Liver (tissue), 9 donors: ENCODE results near the gene AFDN. TPM values are rescaled to one million over a fixed set of nuclear protein-coding genes. Genes with fewer than 3 reads are reported as not detected.

Source experiments
- DNase-seq: peaks from one replicate; pipeline ENCODE4 v3.0.0-alpha.2; 2017; ENCODE audit warnings: low spot score
- H3K27ac ChIP-seq, 2 donors: one replicate each; pipeline ENCODE4 v1.7.0; 2013; ENCODE audit warnings: inconsistent platforms in 2 of 2, low read length in 2 of 2, control low read depth in 1 of 2, low read depth in 1 of 2, mild to moderate bottlenecking in 1 of 2
- H3K27me3 ChIP-seq, 4 donors: one replicate each; pipeline versions ENCODE4 v1.6.1 to v1.7.0; 2013; ENCODE audit warnings: low read length in 3 of 4, inconsistent platforms in 1 of 4, mild to moderate bottlenecking in 1 of 4, moderate library complexity in 1 of 4; ENCODE audit not compliant: control insufficient read depth in 4 of 4, insufficient read depth in 4 of 4
- H3K36me3 ChIP-seq, 4 donors: one replicate each; pipeline versions ENCODE4 v1.6.1 to v1.7.0; 2013; ENCODE audit warnings: low read length in 3 of 4, mild to moderate bottlenecking in 3 of 4, low read depth in 1 of 4, moderate library complexity in 1 of 4; ENCODE audit not compliant: control insufficient read depth in 4 of 4, insufficient read depth in 3 of 4
- H3K4me1 ChIP-seq, 4 donors: one replicate each; pipeline versions ENCODE4 v1.6.1 to v1.7.0; 2013; ENCODE audit warnings: low read length in 3 of 4, mild to moderate bottlenecking in 3 of 4, moderate library complexity in 1 of 4; ENCODE audit not compliant: control insufficient read depth in 4 of 4, insufficient read depth in 4 of 4
- H3K4me3 ChIP-seq, 3 donors: one replicate each; pipeline versions ENCODE4 v1.6.1 to v1.7.0; 2013; ENCODE audit warnings: low read length in 3 of 3, control low read depth in 1 of 3, low read depth in 1 of 3, mild to moderate bottlenecking in 1 of 3
- H3K9ac ChIP-seq, 2 donors: one replicate each; pipeline ENCODE4 v1.7.0; 2013; ENCODE audit warnings: low read length in 2 of 2, mild to moderate bottlenecking in 2 of 2, moderate library complexity in 2 of 2, control low read depth in 1 of 2, low read depth in 1 of 2
- H3K9me3 ChIP-seq, 4 donors: one replicate each; pipeline versions ENCODE4 v1.6.1 to v1.7.0; 2013; ENCODE audit warnings: low read length in 3 of 4; ENCODE audit not compliant: control insufficient read depth in 4 of 4
- EGR1 ChIP-seq, 2 donors: IDR thresholded peaks; 2 replicates each; pipeline ENCODE4 v1.6.1; 2016 to 2018; ENCODE audit warnings: antibody characterized with exemption in 2 of 2, low read depth in 2 of 2
- FOXA1 ChIP-seq: IDR thresholded peaks from 2 replicates; pipeline ENCODE4 v1.6.1; 2016; ENCODE audit warnings: antibody characterized with exemption
- FOXA2 ChIP-seq: IDR thresholded peaks from 2 replicates; pipeline ENCODE4 v1.6.1; 2016; ENCODE audit warnings: antibody characterized with exemption
- GABPA ChIP-seq, 2 donors: IDR thresholded peaks in 1 of 2; conservative IDR thresholded peaks in 1 of 2; 2 replicates each; pipeline ENCODE4 v1.6.1; 2016; ENCODE audit warnings: antibody characterized with exemption in 2 of 2, mild to moderate bottlenecking in 1 of 2, moderate library complexity in 1 of 2
- HNF4A ChIP-seq, 2 donors: conservative IDR thresholded peaks; 2 replicates each; pipeline ENCODE4 v1.6.1; 2016; ENCODE audit warnings: antibody characterized with exemption in 2 of 2, mild to moderate bottlenecking in 2 of 2
- HNF4G ChIP-seq: IDR thresholded peaks from 2 replicates; pipeline ENCODE4 v1.6.1; 2016; ENCODE audit warnings: antibody characterized with exemption
- JUND ChIP-seq, 2 donors: IDR thresholded peaks; 2 replicates each; pipeline ENCODE4 v1.6.1; 2016; ENCODE audit warnings: antibody characterized with exemption in 2 of 2
- NR2F2 ChIP-seq: IDR thresholded peaks from 2 replicates; pipeline ENCODE4 v1.6.1; 2016; ENCODE audit warnings: antibody characterized with exemption
- RAD21 ChIP-seq, 2 donors: IDR thresholded peaks; 2 replicates each; pipeline ENCODE4 v1.6.1; 2016; ENCODE audit warnings: antibody characterized with exemption in 2 of 2, mild to moderate bottlenecking in 2 of 2
- RXRA ChIP-seq, 2 donors: IDR thresholded peaks; 2 replicates each; pipeline ENCODE4 v1.6.1; 2017 to 2018; ENCODE audit warnings: antibody characterized with exemption in 2 of 2, mild to moderate bottlenecking in 1 of 2
- SP1 ChIP-seq: IDR thresholded peaks from 2 replicates; pipeline ENCODE4 v1.6.1; 2018; ENCODE audit warnings: antibody characterized with exemption, mild to moderate bottlenecking
- TAF1 ChIP-seq: conservative IDR thresholded peaks from 2 replicates; pipeline ENCODE4 v1.6.1; 2016; ENCODE audit warnings: antibody characterized with exemption, mild to moderate bottlenecking
- YY1 ChIP-seq: IDR thresholded peaks from 2 replicates; pipeline ENCODE4 v1.6.1; 2016; ENCODE audit warnings: antibody characterized with exemption, mild to moderate bottlenecking
- WGBS: extraction: QIAGEN DNeasy Blood & Tissue Kit; methylation state at CpG from one replicate; pipeline ENCODE4 v1.1.7; 2013; 5-methylcytosine and 5-hydroxymethylcytosine counted together
- polyA plus RNA-seq, 2 donors: library from polyadenylated mRNA; stranded (reverse) in 1 of 2; unstranded in 1 of 2; fragments of 200-250 nt in 1 of 2; fragments of >200 nt in 1 of 2; fragmentation: Nextera tagmentation in 1 of 2; extraction: Ambion mirVana in 1 of 2; gene quantifications; one replicate each; pipeline versions ENCODE4 v1.2.1 to v1.2.3, GENCODE V29; 2013 to 2015
- total RNA-seq, 2 donors: library from RNA; depleted of rRNA; stranded (reverse); fragments of >200 nt; gene quantifications; one replicate each; pipeline ENCODE4 v1.2.3, GENCODE V29; 2014
- TF ChIP-seq, protein P1 (sequence below): fragments of 150-350 bp; IDR thresholded peaks from 2 replicates; pipeline ENCODE4 v1.5.1; 2017; ENCODE audit warnings: improper control_type of control experiment, low read depth, low read length; ENCODE audit not compliant: missing input control
- TF ChIP-seq, protein P2 (sequence below): IDR thresholded peaks from 2 replicates; pipeline ENCODE4 v1.6.1; 2016; ENCODE audit warnings: antibody characterized with exemption
- TF ChIP-seq, protein P3 (sequence below): IDR thresholded peaks from 2 replicates; pipeline ENCODE4 v1.6.1; 2016; ENCODE audit warnings: antibody characterized with exemption
- TF ChIP-seq, protein P4 (sequence below): IDR thresholded peaks from 2 replicates; pipeline ENCODE4 v1.6.1; 2016; ENCODE audit warnings: antibody characterized with exemption
- TF ChIP-seq, protein P5 (sequence below): IDR thresholded peaks from 2 replicates; pipeline ENCODE4 v1.6.1; 2016; ENCODE audit warnings: antibody characterized with exemption, mild to moderate bottlenecking
- donor health status: healthy.
- donor health status: healthy.
- donor health status: healthy.
- donor health status: healthy.
- donor health status: healthy.

AFDN gene
- total and polyA plus RNA-seq, 4 donors: 21.3 to 145 (median 29.3) TPM

DNA sequence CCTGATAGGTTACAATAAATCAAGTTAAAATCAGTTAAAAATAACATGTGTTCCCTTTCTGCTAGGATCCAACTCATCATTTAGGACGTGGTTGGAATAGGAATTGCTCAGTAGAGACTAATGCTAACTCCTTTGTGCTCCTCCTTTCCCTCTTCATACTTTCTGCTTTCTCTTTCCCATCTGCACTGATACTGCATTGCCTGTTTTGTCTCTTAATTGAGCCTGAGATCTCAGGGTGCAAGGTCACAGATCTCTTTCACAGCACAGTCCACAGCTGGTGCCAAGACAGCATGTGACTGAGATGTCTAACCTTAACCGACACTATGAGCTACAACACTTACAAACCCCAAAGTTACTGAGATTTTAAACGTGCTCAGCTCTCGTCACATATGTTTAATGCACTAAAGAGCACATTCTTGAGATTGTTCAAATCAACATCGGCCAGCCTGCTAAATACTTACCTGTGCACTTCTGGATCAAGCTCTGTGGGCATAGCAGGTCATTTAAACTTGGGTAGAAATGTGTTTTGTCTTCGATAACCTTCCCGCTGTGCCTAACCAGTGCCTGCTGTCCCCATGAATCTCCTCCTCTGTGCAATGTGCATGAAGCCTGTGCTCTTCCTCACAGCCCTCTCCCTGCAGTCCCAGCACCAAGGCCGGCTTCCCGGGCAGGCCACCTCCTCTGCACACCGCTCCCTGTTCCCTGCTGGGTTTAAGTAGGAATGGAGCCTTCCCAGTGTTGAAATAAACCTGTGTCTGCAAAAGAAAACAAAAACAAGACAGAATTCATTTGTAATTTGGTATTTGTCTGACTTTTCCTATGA lies 39.6 kb upstream of the AFDN start:
- TF ChIP-seq, protein P1, sequence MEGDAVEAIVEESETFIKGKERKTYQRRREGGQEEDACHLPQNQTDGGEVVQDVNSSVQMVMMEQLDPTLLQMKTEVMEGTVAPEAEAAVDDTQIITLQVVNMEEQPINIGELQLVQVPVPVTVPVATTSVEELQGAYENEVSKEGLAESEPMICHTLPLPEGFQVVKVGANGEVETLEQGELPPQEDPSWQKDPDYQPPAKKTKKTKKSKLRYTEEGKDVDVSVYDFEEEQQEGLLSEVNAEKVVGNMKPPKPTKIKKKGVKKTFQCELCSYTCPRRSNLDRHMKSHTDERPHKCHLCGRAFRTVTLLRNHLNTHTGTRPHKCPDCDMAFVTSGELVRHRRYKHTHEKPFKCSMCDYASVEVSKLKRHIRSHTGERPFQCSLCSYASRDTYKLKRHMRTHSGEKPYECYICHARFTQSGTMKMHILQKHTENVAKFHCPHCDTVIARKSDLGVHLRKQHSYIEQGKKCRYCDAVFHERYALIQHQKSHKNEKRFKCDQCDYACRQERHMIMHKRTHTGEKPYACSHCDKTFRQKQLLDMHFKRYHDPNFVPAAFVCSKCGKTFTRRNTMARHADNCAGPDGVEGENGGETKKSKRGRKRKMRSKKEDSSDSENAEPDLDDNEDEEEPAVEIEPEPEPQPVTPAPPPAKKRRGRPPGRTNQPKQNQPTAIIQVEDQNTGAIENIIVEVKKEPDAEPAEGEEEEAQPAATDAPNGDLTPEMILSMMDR: no peak
- TF ChIP-seq FOXA2 (no peak), NR2F2 (peak; percentile 67), YY1 (no peak), RXRA (IDR thresholded peaks at IDR 0.05) (peak; percentile 56 to 66), JUND (IDR thresholded peaks at IDR 0.05) (no peak), FOXA1 (no peak), HNF4G (no peak), SP1 (peak; percentile 58), RAD21 (IDR thresholded peaks at IDR 0.05) (peak in 1 of 2 donors; percentile 58), HNF4A (conservative IDR thresholded peaks at IDR 0.05) (peak; percentile 68 to 78), TAF1 (no peak), EGR1 (IDR thresholded peaks at IDR 0.05; ENCODE audit: low read depth in 2 of 2) (no peak), GABPA (IDR thresholded peaks at IDR 0.05 in 1 of 2, conservative IDR thresholded peaks at IDR 0.05 in 1 of 2) (no peak)
- TF ChIP-seq, protein P2, sequence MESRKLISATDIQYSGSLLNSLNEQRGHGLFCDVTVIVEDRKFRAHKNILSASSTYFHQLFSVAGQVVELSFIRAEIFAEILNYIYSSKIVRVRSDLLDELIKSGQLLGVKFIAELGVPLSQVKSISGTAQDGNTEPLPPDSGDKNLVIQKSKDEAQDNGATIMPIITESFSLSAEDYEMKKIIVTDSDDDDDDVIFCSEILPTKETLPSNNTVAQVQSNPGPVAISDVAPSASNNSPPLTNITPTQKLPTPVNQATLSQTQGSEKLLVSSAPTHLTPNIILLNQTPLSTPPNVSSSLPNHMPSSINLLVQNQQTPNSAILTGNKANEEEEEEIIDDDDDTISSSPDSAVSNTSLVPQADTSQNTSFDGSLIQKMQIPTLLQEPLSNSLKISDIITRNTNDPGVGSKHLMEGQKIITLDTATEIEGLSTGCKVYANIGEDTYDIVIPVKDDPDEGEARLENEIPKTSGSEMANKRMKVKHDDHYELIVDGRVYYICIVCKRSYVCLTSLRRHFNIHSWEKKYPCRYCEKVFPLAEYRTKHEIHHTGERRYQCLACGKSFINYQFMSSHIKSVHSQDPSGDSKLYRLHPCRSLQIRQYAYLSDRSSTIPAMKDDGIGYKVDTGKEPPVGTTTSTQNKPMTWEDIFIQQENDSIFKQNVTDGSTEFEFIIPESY: no peak
- TF ChIP-seq, protein P3, sequence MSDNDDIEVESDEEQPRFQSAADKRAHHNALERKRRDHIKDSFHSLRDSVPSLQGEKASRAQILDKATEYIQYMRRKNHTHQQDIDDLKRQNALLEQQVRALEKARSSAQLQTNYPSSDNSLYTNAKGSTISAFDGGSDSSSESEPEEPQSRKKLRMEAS: no peak
- TF ChIP-seq, protein P4, sequence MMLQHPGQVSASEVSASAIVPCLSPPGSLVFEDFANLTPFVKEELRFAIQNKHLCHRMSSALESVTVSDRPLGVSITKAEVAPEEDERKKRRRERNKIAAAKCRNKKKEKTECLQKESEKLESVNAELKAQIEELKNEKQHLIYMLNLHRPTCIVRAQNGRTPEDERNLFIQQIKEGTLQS: no peak
- TF ChIP-seq, protein P5, sequence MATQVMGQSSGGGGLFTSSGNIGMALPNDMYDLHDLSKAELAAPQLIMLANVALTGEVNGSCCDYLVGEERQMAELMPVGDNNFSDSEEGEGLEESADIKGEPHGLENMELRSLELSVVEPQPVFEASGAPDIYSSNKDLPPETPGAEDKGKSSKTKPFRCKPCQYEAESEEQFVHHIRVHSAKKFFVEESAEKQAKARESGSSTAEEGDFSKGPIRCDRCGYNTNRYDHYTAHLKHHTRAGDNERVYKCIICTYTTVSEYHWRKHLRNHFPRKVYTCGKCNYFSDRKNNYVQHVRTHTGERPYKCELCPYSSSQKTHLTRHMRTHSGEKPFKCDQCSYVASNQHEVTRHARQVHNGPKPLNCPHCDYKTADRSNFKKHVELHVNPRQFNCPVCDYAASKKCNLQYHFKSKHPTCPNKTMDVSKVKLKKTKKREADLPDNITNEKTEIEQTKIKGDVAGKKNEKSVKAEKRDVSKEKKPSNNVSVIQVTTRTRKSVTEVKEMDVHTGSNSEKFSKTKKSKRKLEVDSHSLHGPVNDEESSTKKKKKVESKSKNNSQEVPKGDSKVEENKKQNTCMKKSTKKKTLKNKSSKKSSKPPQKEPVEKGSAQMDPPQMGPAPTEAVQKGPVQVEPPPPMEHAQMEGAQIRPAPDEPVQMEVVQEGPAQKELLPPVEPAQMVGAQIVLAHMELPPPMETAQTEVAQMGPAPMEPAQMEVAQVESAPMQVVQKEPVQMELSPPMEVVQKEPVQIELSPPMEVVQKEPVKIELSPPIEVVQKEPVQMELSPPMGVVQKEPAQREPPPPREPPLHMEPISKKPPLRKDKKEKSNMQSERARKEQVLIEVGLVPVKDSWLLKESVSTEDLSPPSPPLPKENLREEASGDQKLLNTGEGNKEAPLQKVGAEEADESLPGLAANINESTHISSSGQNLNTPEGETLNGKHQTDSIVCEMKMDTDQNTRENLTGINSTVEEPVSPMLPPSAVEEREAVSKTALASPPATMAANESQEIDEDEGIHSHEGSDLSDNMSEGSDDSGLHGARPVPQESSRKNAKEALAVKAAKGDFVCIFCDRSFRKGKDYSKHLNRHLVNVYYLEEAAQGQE: no peak
- H3K4me1 ChIP-seq: peaks cover 3 to 40% (median 28%) of the 10 kb centered on the region in 4 donors
- DNase-seq: no peak
- H3K9me3 ChIP-seq: no peaks in the 10 kb centered on the region
- peaks cover 0 to 16% (median 4%) of the 10 kb centered on the region in 4 donors for H3K36me3 ChIP-seq
- H3K27ac ChIP-seq: peak overlapping the region in 1 of 2 donors; percentile 5
- H3K4me3 ChIP-seq: no peak overlapping the region
- 79% methylated on average over 10 of the region's 10 CpGs for WGBS
- H3K9ac ChIP-seq: no peak overlapping the region
- no peaks in the 10 kb centered on the region for H3K27me3 ChIP-seq
